SK-N-SH (cell line): Measurements from ENCODE around the gene TRPM3.

Experiments used
- EP300 ChIP-seq, 2 experiments: IDR thresholded peaks; 2 replicates each; pipeline versions ENCODE4 v1.4.0 to v1.6.1; 2012; ENCODE audit warnings: borderline replicate concordance in 1 of 2, low read depth in 1 of 2, low read length in 1 of 2
- EZH2phosphoT487 ChIP-seq: fragments of 200-600 bp; sonication (generic); IDR thresholded peaks from 2 replicates; pipeline ENCODE4 v1.6.1; 2017; ENCODE audit warnings: low read depth, mixed run types, mild to moderate bottlenecking, antibody characterized with exemption, moderate library complexity, borderline replicate concordance
- FOXJ3 ChIP-seq: sonication (generic); formaldehyde crosslinking; IDR thresholded peaks from 2 replicates; pipeline ENCODE4 v1.5.1; 2020; ENCODE audit warnings: mild to moderate bottlenecking, missing genetic modification reagents
- FOXM1 ChIP-seq: IDR thresholded peaks from 2 replicates; pipeline ENCODE4 v1.4.0; 2012; ENCODE audit warnings: low read depth, mild to moderate bottlenecking
- NFIC ChIP-seq: IDR thresholded peaks from 2 replicates; pipeline ENCODE4 v1.4.0; 2012; ENCODE audit warnings: borderline replicate concordance
- POLR2AphosphoS5 ChIP-seq: IDR thresholded peaks from 2 replicates; pipeline ENCODE4 v1.6.1; 2012; ENCODE audit warnings: low read depth, low read length
- RXRA ChIP-seq: IDR thresholded peaks from 2 replicates; pipeline ENCODE4 v1.4.0; 2012; ENCODE audit warnings: low read depth, mild to moderate bottlenecking, borderline replicate concordance
- YY1 ChIP-seq: IDR thresholded peaks from 2 replicates; pipeline ENCODE4 v1.4.0; 2012; ENCODE audit warnings: low read depth, mild to moderate bottlenecking
- ZBTB33 ChIP-seq: IDR thresholded peaks from 2 replicates; pipeline ENCODE4 v1.4.0; 2012; ENCODE audit warnings: low read depth, borderline replicate concordance
- TF ChIP-seq, protein P1 (sequence below): IDR thresholded peaks from 2 replicates; pipeline ENCODE4 v1.6.1; 2012; ENCODE audit warnings: mild to moderate bottlenecking, low read depth, low read length, moderate library complexity
- TF ChIP-seq, protein P2 (sequence below): fragments of 200-600 bp; sonication (generic); IDR thresholded peaks from 2 replicates; pipeline ENCODE4 v1.6.1; 2017; ENCODE audit warnings: antibody characterized with exemption, mild to moderate bottlenecking, moderate library complexity

DNA sequence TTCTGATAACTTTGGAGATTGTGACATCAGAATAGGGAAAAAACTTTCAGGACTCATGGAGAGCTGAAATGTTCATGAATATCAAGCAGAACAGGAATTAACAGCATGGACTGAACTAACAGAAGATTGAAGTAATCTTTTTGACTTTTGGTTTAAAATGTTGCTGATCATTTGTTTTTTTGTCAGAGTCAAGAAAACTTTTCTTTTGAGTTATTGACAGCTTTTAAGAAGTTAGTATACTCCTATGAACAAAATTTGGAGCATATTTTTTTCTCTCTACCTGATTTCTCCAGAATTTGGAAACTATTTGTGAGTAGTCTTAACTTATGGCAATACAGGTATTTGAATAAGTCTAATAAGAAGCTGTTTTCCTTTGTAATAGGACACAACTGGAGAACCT, 462.7 kb downstream of the TRPM3 start:
- TF ChIP-seq, protein P1, sequence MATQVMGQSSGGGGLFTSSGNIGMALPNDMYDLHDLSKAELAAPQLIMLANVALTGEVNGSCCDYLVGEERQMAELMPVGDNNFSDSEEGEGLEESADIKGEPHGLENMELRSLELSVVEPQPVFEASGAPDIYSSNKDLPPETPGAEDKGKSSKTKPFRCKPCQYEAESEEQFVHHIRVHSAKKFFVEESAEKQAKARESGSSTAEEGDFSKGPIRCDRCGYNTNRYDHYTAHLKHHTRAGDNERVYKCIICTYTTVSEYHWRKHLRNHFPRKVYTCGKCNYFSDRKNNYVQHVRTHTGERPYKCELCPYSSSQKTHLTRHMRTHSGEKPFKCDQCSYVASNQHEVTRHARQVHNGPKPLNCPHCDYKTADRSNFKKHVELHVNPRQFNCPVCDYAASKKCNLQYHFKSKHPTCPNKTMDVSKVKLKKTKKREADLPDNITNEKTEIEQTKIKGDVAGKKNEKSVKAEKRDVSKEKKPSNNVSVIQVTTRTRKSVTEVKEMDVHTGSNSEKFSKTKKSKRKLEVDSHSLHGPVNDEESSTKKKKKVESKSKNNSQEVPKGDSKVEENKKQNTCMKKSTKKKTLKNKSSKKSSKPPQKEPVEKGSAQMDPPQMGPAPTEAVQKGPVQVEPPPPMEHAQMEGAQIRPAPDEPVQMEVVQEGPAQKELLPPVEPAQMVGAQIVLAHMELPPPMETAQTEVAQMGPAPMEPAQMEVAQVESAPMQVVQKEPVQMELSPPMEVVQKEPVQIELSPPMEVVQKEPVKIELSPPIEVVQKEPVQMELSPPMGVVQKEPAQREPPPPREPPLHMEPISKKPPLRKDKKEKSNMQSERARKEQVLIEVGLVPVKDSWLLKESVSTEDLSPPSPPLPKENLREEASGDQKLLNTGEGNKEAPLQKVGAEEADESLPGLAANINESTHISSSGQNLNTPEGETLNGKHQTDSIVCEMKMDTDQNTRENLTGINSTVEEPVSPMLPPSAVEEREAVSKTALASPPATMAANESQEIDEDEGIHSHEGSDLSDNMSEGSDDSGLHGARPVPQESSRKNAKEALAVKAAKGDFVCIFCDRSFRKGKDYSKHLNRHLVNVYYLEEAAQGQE = no peak
- TF ChIP-seq FOXM1 (no peak), POLR2AphosphoS5 (no peak), FOXJ3 (CRISPR knock-in tag) (no peak), NFIC (no peak), RXRA (no peak), EP300 (IDR thresholded peaks at IDR 0.05; ENCODE audit: borderline replicate concordance in 1 of 2, low read depth in 1 of 2, low read length in 1 of 2) (no peak), YY1 (no peak), EZH2phosphoT487 (no peak), ZBTB33 (no peak)
- TF ChIP-seq, protein P2, sequence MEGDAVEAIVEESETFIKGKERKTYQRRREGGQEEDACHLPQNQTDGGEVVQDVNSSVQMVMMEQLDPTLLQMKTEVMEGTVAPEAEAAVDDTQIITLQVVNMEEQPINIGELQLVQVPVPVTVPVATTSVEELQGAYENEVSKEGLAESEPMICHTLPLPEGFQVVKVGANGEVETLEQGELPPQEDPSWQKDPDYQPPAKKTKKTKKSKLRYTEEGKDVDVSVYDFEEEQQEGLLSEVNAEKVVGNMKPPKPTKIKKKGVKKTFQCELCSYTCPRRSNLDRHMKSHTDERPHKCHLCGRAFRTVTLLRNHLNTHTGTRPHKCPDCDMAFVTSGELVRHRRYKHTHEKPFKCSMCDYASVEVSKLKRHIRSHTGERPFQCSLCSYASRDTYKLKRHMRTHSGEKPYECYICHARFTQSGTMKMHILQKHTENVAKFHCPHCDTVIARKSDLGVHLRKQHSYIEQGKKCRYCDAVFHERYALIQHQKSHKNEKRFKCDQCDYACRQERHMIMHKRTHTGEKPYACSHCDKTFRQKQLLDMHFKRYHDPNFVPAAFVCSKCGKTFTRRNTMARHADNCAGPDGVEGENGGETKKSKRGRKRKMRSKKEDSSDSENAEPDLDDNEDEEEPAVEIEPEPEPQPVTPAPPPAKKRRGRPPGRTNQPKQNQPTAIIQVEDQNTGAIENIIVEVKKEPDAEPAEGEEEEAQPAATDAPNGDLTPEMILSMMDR = no peak
